ENCODE measurements around the gene MAML3. TPM values are rescaled to one million over a fixed set of nuclear protein-coding genes. Genes with fewer than 3 reads are reported as not detected.
A peak's percentile ranks its signal among the peaks of the same experiment; 100 is the strongest.

The MAML3 gene
- total and polyA plus RNA-seq, 2 experiments from 2014 or later, result 1.7 to 6.5 TPM

GRCh38 chr4:140150636-140150885, 3.4 kb downstream of the MAML3 start:
- H2AFZ ChIP-seq, result peak overlapping the region; percentile 85
- H4K20me1 ChIP-seq (replicated peaks; ENCODE audit: insufficient read depth), result no peaks in the 10 kb centered on the region
- 0 out of 2 replicates have a peak, but pooled peaks cover 7% of the 10 kb centered on the region for H3K79me2 ChIP-seq (replicated peaks; ENCODE audit: insufficient read depth)
- Mint-ChIP-seq H3K9me3 (no peaks in the 10 kb centered on the region), H3K27me3 (ENCODE audit: insufficient read depth, low read depth, poor library complexity) (peaks cover 27% of the 10 kb centered on the region), H3K27ac (peak overlapping the region; percentile 95), H3K4me1 (peaks cover 36% of the 10 kb centered on the region), H3K4me3 (peak overlapping the region; percentile 90), H3K36me3 (ENCODE audit: low read depth) (no peaks in the 10 kb centered on the region; the same call in 2 of the 3 replicates)
- H3K9me2 ChIP-seq (ENCODE audit: insufficient read depth), result no peaks in the 10 kb centered on the region
- no peak for DNase-seq (ENCODE audit: low spot score)
- H3K4me1 ChIP-seq (ENCODE audit: insufficient read depth), result peaks cover 33% of the 10 kb centered on the region
- peaks cover 12% of the 10 kb centered on the region for H3K27me3 ChIP-seq (ENCODE audit: insufficient read depth)
- TF ChIP-seq JUNB (IDR thresholded peaks at IDR 0.05; ENCODE audit: unreplicated experiment), result no peak
- TF ChIP-seq ZNF114 (CRISPR knock-in tag; IDR thresholded peaks at IDR 0.05), result no peak
- no peak for TF ChIP-seq NANOG (IDR thresholded peaks at IDR 0.05; ENCODE audit: borderline replicate concordance)
- TF ChIP-seq CREB1 (CRISPR knock-in tag; IDR thresholded peaks at IDR 0.05; ENCODE audit: low read depth), result no peak
- H3F3A ChIP-seq (replicated peaks; ENCODE audit: low read depth), result peaks cover 4% of the 10 kb centered on the region
- H3K4me3 ChIP-seq, result peak overlapping the region; percentile 97
- no peaks in the 10 kb centered on the region for H3K36me3 ChIP-seq (ENCODE audit: insufficient read depth)
- no peak; the same call in 2 of the 3 replicates for ATAC-seq
- H3K27ac ChIP-seq (ENCODE audit: low read depth), result peak overlapping the region; percentile 99
- H3K4me2 ChIP-seq, result peak overlapping the region; percentile 99

GRCh38 chr4:140149846-140150635, 3.9 kb downstream of the MAML3 start:
- peak overlapping the region; percentile 90 for H3K4me3 Mint-ChIP-seq
- 0 out of 2 replicates have a peak, but pooled peaks cover 7% of the 10 kb centered on the region for H3K79me2 ChIP-seq (replicated peaks; ENCODE audit: insufficient read depth)

More at GRCh38 chr4:140149846-140150635, 3.9 kb downstream of the MAML3 start:
- H3K4me1 ChIP-seq (ENCODE audit: insufficient read depth), result peaks cover 38% of the 10 kb centered on the region
- H3K27me3 ChIP-seq (ENCODE audit: insufficient read depth), result peaks cover 12% of the 10 kb centered on the region
- H3K4me2 ChIP-seq, result peak overlapping the region; percentile 99
- Mint-ChIP-seq H3K9me3 (no peaks in the 10 kb centered on the region), H3K36me3 (ENCODE audit: low read depth) (no peaks in the 10 kb centered on the region; the same call in 2 of the 3 replicates), H3K4me1 (peaks cover 41% of the 10 kb centered on the region), H3K27me3 (ENCODE audit: insufficient read depth, low read depth, poor library complexity) (peaks cover 27% of the 10 kb centered on the region), H3K27ac (peak overlapping the region; percentile 95)
- TF ChIP-seq POLR2AphosphoS5 (IDR thresholded peaks at IDR 0.05; ENCODE audit: low read depth) (peak; percentile 21), REST (IDR thresholded peaks at IDR 0.05; ENCODE audit: unreplicated experiment) (no peak)
- no peaks in the 10 kb centered on the region for H3K36me3 ChIP-seq (ENCODE audit: insufficient read depth)
- H3F3A ChIP-seq (replicated peaks; ENCODE audit: low read depth), result peaks cover 4% of the 10 kb centered on the region
- no peaks in the 10 kb centered on the region for H4K20me1 ChIP-seq (replicated peaks; ENCODE audit: insufficient read depth)
- peak; percentile 86 for DNase-seq (ENCODE audit: low spot score)
- H3K9me2 ChIP-seq (ENCODE audit: insufficient read depth), result no peaks in the 10 kb centered on the region
- peak; percentile 13 for ATAC-seq
- H3K27ac ChIP-seq (ENCODE audit: low read depth), result peak overlapping the region; percentile 99
- peak overlapping the region; percentile 97 for H3K4me3 ChIP-seq
- H2AFZ ChIP-seq, result peak overlapping the region; percentile 85
